Endothelial cell of umbilical vein (primary cell): ENCODE measurements around the gene ZNF48. TPM values are rescaled to one million over a fixed set of nuclear protein-coding genes. Genes with fewer than 3 reads are reported as not detected.

Experiments used
- BruUV-seq: library from RNA; stranded (reverse); fragments of 400-500 nt; replicated peaks from 2 replicates; lab custom pipeline; 2021; lab: Mats Ljungman, UMichigan
- CTCF ChIA-PET: fragments of 300-600, 350-600 bp; sonication (Branson Sonifier 250); formaldehyde crosslinking; loops from one replicate; lab custom pipeline; 2021; ENCODE audit warnings: antibody characterized with exemption, inconsistent platforms; lab: Charles Lee
- POLR2A ChIA-PET: fragments of 300-600, 350-600 bp; sonication (Branson Sonifier 250); formaldehyde crosslinking; loops from one replicate; lab custom pipeline; 2021; ENCODE audit warnings: antibody characterized with exemption, inconsistent platforms; lab: Charles Lee
- DNase-seq: peaks from one replicate; pipeline ENCODE4 v3.0.0-alpha.2; 2011; ENCODE audit warnings: low read depth, low spot score
- FAIRE-seq: peaks from 2 replicates; lab custom pipeline; 2011; peaks lifted over from hg19 to GRCh38; lab: Jason Lieb, UNC
- H2AFZ ChIP-seq: 2 replicates; pipeline ENCODE4 v1.6.0; 2012; ENCODE audit warnings: low read depth, low read length, control low read depth, inconsistent platforms
- H3K27ac ChIP-seq: 2 replicates; pipeline ENCODE4 v1.5.1; 2011; ENCODE audit warnings: low read depth, mild to moderate bottlenecking, control low read depth, low read length, moderate library complexity; ENCODE audit not compliant: insufficient read depth
- H3K27me3 ChIP-seq, 2 experiments: 2 replicates each; pipeline versions ENCODE4 v1.6.0 to v1.6.1; 2011; ENCODE audit warnings: low read length in 2 of 2, mixed read lengths in 1 of 2; ENCODE audit not compliant: control insufficient read depth in 2 of 2, insufficient read depth in 2 of 2
- H3K36me3 ChIP-seq, 2 experiments: 2 replicates in 1 of 2; 3 replicates in 1 of 2; pipeline ENCODE4 v1.5.1; 2011; ENCODE audit warnings: low read length in 2 of 2, mild to moderate bottlenecking in 1 of 2, moderate library complexity in 1 of 2; ENCODE audit not compliant: control insufficient read depth in 2 of 2, insufficient read depth in 2 of 2; ENCODE audit errors: extremely low read depth in 1 of 2
- H3K4me1 ChIP-seq: 3 replicates; pipeline ENCODE4 v1.5.1; 2011; ENCODE audit warnings: mild to moderate bottlenecking, low read length; ENCODE audit not compliant: control insufficient read depth, insufficient read depth; ENCODE audit errors: extremely low read depth
- H3K4me2 ChIP-seq: 2 replicates; pipeline ENCODE4 v1.6.1; 2011; ENCODE audit warnings: low read length, control low read depth, mixed read lengths; ENCODE audit not compliant: insufficient read depth
- H3K4me3 ChIP-seq, 3 experiments: fragments of 200-600 bp in 1 of 3; sonication (generic), shearing (Covaris generic) in 1 of 3; replicated peaks in 1 of 3; 2 replicates each; pipeline ENCODE4 v1.5.1; 2011 to 2016; ENCODE audit warnings: control low read depth in 3 of 3, low read length in 3 of 3, mild to moderate bottlenecking in 2 of 3, inconsistent platforms in 1 of 3, low read depth in 1 of 3, moderate library complexity in 1 of 3; ENCODE audit not compliant: insufficient read depth in 1 of 3
- H3K79me2 ChIP-seq: 2 replicates; pipeline ENCODE4 v1.6.0; 2012; ENCODE audit warnings: low read length, inconsistent platforms; ENCODE audit not compliant: control insufficient read depth, insufficient read depth
- H3K9ac ChIP-seq: replicated peaks from 2 replicates; pipeline ENCODE3; 2011; ENCODE audit warnings: low read length, control low read depth; ENCODE audit not compliant: insufficient read depth; ENCODE audit errors: extremely low read depth
- H3K9me1 ChIP-seq: replicated peaks from 3 replicates; pipeline ENCODE4 v1.6.0; 2011; ENCODE audit warnings: mild to moderate bottlenecking, low read length; ENCODE audit not compliant: control insufficient read depth, insufficient read depth; ENCODE audit errors: extremely low read depth
- H3K9me3 ChIP-seq: replicated peaks from 2 replicates; pipeline ENCODE4 v1.5.1; 2012; ENCODE audit warnings: low read length, inconsistent platforms; ENCODE audit not compliant: control insufficient read depth, insufficient read depth
- H4K20me1 ChIP-seq: replicated peaks from 2 replicates; pipeline ENCODE3; 2011; ENCODE audit warnings: mild to moderate bottlenecking, low read length; ENCODE audit not compliant: control insufficient read depth, insufficient read depth; ENCODE audit errors: extremely low read depth
- CTCF ChIP-seq, 2 donors: IDR thresholded peaks; 1 replicate in 1 of 2; 2 replicates in 1 of 2; pipeline ENCODE4 v1.5.1; 2011; ENCODE audit warnings: low read length in 2 of 2, mild to moderate bottlenecking in 2 of 2, moderate library complexity in 2 of 2, control low read depth in 1 of 2, inconsistent platforms in 1 of 2, low read depth in 1 of 2; ENCODE audit not compliant: insufficient read depth in 1 of 2; ENCODE audit errors: extremely low read depth in 1 of 2
- EZH2 ChIP-seq: IDR thresholded peaks from 2 replicates; pipeline ENCODE4 v1.6.1; 2012; ENCODE audit warnings: borderline replicate concordance, low read depth, mild to moderate bottlenecking, moderate library complexity, low read length, inconsistent platforms; ENCODE audit not compliant: severe bottlenecking
- FOS ChIP-seq: IDR thresholded peaks from 2 replicates; pipeline ENCODE4 v1.6.1; 2011; ENCODE audit warnings: mild to moderate bottlenecking, low read length, moderate library complexity, borderline replicate concordance; ENCODE audit not compliant: insufficient read depth
- GATA2 ChIP-seq: IDR thresholded peaks from 2 replicates; pipeline ENCODE4 v1.7.0; 2011; ENCODE audit warnings: low read depth, mild to moderate bottlenecking, moderate library complexity, mixed read lengths, low read length; ENCODE audit not compliant: insufficient read length, insufficient read depth
- JUN ChIP-seq: IDR thresholded peaks from 2 replicates; pipeline ENCODE4 v1.6.1; 2011; ENCODE audit warnings: borderline replicate concordance, low read depth; ENCODE audit not compliant: insufficient read length, insufficient read depth
- MAX ChIP-seq: IDR thresholded peaks from 2 replicates; pipeline ENCODE4 v1.6.1; 2011; ENCODE audit not compliant: insufficient read depth, insufficient read length
- MYC ChIP-seq: IDR thresholded peaks from one replicate; pipeline ENCODE4 v1.6.1; 2011; ENCODE audit warnings: mild to moderate bottlenecking, low read depth, low read length
- POLR2A ChIP-seq: IDR thresholded peaks from 2 replicates; pipeline ENCODE4 v1.6.1; 2012; ENCODE audit warnings: low read depth, mild to moderate bottlenecking, control low read depth, low read length
- POLR2AphosphoS5 ChIP-seq: IDR thresholded peaks from 2 replicates; pipeline ENCODE4 v1.6.1; 2012; ENCODE audit warnings: low read depth, mild to moderate bottlenecking, control low read depth, low read length, moderate library complexity; ENCODE audit not compliant: insufficient read depth
- dilution Hi-C: fragments of 300-500 bp; cut with MboI; formaldehyde crosslinking; loops from one replicate; pipeline ENCODE4 v1.15.0; 2019; ENCODE audit warnings: low sequenced_read_pairs; ENCODE audit not compliant: extremely low pct_ligation_motif_present
- intact Hi-C: fragments of 100-400 bp; cut with micrococcal nuclease; formaldehyde crosslinking; loops from one replicate; pipeline ENCODE4 v1.10.0; 2022
- polyA plus RNA-seq, 4 experiments: library from polyadenylated mRNA; depleted of rRNA in 3 of 4; stranded (reverse) in 3 of 4; unstranded in 1 of 4; fragments of >200 nt; gene quantifications; 2 replicates each; pipeline versions ENCODE4 v1.2.1 to v1.2.3, GENCODE V29; 2011 to 2012; ENCODE audit warnings: missing spikeins in 1 of 4
- total RNA-seq: library from RNA; stranded (reverse); gene quantifications from 2 replicates; pipeline ENCODE4 v1.2.3, GENCODE V29; 2021

ZNF48 gene
- total and polyA plus RNA-seq, 2 donors (not counting 3 experiments of a cell fraction or from before 2014, with no cell fraction given): 15.3 to 16.1 TPM

GRCh38 chr16:30351001-30351441 lies 44.2 kb upstream of the ZNF48 start:
- peaks cover 32% of the 10 kb centered on the region for H3K4me1 ChIP-seq
- peaks cover 6 to 11% of the 10 kb centered on the region in 2 experiments for H3K36me3 ChIP-seq
- no peak overlapping the region for H3K4me3 ChIP-seq
- POLR2A ChIA-PET: interaction anchor here (0.7 kb wide), 1 partner anchor 57 kb away, joined by 3 read pairs; the partner anchor contains the start of gene ZNF771
- no TSS peak for BruUV-seq
- intact Hi-C loops (no loop called here), dilution Hi-C loops (no loop called here)
- peaks cover 19% of the 10 kb centered on the region for H3K79me2 ChIP-seq
- no peaks in the 10 kb centered on the region for H3K9me1 ChIP-seq
- TF ChIP-seq MAX (no peak), POLR2AphosphoS5 (no peak), JUN (no peak), FOS (no peak), CTCF (IDR thresholded peaks at IDR 0.05; ENCODE audit: extremely low read depth in 1 of 2, insufficient read depth in 1 of 2, low read depth in 1 of 2, low read length in 2 of 2) (no peak), MYC (no peak), GATA2 (no peak), EZH2 (no peak), POLR2A (no peak)
- no peak overlapping the region for H2AFZ ChIP-seq
- H3K4me2 ChIP-seq: no peak overlapping the region
- no peak overlapping the region for H3K9ac ChIP-seq
- H3K27ac ChIP-seq: no peak overlapping the region
- DNase-seq (no peak), FAIRE-seq (no peak)
- H3K9me3 ChIP-seq: no peaks in the 10 kb centered on the region
- H4K20me1 ChIP-seq: no peaks in the 10 kb centered on the region
- CTCF ChIA-PET: no interaction called here
- no peaks in the 10 kb centered on the region for H3K27me3 ChIP-seq
